COLO829 (cell line): ENCODE measurements around the gene ABLIM1.

ENCODE experiments used
- DNase-seq: peaks from one replicate; pipeline ENCODE4 v3.0.0; 2012; ENCODE audit warnings: low spot score

ABLIM1 gene

GRCh38 chr10:114679552-114679951 lies 21.5 kb upstream of the ABLIM1 start:
- DNase-seq, result no peak

- no peak for DNase-seq
These were observed 20.7 kb upstream of the ABLIM1 start for GRCh38 chr10:114678820-114679219.

DNA sequence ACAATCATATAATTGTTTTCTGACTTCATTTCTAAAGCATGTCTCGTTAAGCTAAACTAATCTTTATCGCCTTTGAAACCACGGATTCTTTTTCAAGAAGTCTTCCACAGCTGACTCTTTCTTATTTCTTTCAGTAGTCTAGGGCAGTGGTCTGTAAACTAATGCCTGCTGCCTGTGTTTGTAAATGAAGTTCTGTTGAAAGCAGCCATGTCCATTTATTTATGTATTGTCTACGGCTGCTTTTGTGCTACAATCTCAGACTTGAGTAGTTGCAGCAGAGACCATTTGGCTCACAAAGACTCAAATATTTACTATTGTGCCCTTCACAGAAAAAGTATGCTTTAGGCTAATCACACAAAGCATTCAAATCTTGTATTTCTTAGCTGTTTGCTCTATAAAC lies 20.3 kb upstream of the ABLIM1 start:
- no peak for DNase-seq

DNA sequence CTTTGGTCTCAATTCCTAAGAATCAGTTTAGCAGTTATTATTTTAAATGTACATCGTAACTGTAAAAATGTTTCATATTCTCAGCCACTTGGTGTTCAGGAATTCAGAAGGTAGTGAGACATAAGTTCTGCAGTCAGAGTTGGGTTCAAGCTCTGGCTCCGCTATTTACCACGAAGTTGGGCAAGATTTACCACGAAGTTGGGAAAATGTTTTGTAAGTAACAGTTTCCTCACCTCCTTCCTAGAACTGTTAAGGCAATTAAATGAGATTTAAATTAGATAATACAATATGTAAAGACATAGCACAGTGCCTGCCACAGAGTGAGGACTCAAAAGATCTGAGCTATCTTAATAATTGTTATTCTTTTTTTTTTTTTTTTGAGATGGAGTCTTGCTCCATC lies 16.3 kb upstream of the ABLIM1 start:
- DNase-seq, result no peak

- no peak for DNase-seq
These were observed 11.6 kb upstream of the ABLIM1 start for GRCh38 chr10:114669648-114670047.

- no peak for DNase-seq
These were observed 10.5 kb upstream of the ABLIM1 start for GRCh38 chr10:114668375-114669080.

DNA sequence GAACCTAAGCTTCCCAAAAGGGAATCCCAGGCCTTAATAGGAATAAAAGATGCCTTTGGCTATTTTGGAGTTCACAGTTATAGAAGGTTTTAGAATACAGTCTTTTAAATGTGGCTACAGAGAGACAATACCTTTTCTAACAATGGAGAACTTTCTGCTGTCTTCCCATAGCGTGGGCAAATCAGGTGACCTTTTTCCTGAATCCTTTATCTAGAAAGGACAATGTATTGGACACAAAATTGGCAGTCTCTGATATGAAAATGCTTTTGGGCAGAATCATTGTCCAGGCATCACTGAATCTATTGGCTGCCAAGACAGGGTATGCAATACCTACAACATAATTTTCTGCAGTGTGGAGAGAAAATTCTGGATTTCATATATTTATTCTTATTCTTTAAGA lies 7.8 kb upstream of the ABLIM1 start:
- DNase-seq, result no peak

DNA sequence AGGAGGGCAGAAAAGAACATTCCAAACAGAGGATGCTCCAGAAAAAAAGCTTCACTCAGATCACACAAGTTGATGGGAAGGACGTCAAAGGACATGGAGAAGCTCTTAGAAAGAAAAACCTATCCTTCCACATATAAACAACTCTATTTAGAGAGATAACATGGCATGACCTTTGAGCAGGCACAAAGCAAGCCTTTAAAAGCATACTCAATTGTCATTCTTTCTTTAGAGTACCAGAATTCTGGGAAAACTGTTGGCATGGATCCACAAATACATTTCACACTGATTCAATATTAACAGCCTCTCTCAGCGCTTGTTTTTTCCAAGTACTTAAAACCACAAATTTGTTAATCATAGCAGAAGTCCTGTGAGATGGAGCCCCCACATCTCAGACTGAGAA lies 7.3 kb upstream of the ABLIM1 start:
- peak; percentile 15 for DNase-seq

DNA sequence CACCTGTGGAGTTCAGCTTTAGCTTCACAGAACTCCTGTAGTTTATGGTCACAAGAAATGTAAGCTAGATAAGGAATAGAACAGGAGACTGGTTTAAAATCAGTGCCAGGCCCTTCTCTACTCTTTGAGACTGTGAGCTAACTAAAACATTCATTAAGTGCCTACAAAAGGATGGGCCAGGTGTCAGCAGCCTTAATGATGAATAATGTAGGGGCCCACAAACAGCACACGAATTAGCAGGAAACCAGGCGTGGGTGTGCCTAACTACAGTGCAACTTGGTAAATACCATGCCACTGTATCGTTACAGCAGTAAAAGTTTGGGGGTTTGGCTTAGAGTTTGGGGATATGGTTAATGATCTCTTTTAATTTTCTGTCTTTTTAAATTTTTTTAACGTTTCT lies 6.1 kb upstream of the ABLIM1 start:
- no peak for DNase-seq

- DNase-seq, result no peak
These were observed 5.6 kb upstream of the ABLIM1 start for GRCh38 chr10:114663626-114664025.

DNA sequence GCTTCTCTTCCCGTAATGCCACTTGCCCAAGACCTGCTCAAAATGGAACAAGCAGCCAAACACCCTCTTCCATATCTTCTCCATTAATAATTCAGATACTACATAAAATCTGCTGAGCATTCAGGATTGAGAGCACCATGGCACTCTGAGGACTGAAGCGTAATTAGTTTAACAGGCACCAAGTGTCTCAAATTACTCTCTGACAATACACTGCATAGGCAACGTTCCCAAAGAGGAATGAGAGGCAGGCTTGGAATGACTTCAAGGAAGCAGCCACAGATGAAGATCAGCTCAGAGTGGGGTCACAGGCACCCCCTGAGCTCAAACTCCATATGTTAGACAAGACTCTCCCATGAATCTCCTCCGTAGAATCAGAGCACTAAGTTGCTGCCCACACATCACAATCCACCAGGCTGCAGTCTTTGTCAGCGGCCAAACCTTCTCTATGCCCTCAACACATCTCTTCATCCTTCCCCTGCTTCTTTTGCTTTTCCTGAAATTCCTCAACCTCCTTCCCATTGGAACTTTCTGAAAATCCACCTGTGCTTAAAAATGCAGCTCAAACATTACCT lies 4.7 kb upstream of the ABLIM1 start:
- no peak for DNase-seq

GRCh38 chr10:114661212-114661880 lies 3.3 kb upstream of the ABLIM1 start:
- no peak for DNase-seq

DNA sequence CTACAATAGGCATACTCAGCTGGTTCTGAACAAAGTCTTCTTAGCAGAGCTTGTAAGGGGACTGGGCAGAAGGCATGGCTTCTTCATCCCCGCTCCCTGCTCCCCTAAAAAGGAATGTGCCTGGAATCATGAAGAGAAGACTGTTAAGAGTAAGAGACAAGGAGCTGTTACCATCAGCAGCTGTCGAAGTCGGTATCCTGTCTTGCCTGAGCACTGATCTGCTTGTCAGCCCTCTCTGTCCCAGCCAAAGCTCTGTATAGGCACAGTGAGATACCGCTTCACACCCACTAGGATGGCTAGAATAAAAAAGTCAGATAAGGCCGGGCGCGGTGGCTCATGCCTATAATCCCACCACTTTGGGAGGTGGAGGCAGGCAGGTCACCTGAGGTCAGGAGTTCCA lies 2.4 kb downstream of the ABLIM1 start:
- no peak for DNase-seq

- no peak for DNase-seq
These were observed 3.1 kb downstream of the ABLIM1 start for GRCh38 chr10:114654822-114655575.

DNA sequence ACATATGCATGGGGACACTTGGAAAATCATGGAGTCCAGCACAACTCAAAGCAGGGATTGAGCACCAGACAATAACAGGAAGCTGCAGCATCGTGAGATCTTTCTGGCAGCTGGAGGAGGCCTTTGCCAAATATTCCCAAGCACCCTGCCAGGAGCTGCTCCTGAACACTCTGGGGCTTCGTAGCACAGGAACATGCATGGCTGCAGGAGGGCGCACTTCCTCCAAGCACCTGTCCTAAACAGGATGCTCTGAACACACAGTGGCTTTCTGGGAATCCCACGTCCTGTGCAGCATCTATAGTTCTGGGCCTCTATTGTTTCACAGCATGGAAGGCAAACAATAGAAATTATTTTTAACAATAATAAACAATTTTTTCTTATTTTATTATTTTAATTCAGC lies 4.1 kb downstream of the ABLIM1 start:
- DNase-seq, result no peak

DNA sequence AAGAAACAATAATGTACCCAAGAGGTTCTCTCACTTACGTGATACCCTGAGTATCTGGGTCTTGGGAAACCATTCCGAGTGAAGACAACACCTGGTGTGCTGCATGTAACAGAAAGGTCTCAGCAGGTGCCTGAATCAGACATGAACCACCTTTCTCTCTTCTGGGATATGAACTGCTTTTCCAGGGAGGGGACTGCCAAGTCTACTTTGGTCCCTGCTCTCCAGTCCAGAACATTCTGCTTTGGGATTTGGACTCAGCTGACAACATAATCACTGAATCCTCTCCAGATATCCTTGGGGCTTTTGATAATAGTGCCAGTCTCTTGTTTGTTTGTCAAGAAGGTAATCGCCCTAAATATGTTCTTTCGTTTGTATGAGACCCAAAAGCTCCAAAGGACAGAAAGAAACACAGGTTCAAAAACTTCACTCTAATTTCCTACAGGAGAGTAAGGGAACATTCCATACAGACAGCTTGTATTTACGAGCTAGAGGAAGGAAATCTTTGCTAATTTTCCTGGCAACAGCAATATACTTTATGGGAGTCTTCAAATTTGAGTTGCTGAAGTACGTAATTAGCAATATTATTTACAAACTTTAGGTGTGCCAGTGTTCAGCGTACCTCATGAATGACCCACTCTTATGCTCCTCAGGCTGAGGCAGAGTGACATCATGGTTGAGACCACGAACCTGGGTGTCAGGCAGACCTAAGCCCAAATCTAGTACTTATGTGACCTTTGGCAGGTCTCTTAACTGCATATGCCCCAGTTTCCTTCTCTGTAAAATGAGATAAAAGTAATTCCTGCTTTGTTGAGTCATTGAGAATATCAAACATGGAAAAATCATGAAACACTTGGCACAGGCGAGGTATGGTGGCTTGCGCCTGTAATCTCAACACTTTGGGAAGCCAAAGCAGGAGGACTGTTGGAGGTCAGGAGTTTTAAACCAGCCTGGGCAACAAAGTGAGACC lies 5.4 kb downstream of the ABLIM1 start:
- DNase-seq, result no peak

- DNase-seq, result no peak
These were observed 7.2 kb downstream of the ABLIM1 start for GRCh38 chr10:114650831-114651230.

DNA sequence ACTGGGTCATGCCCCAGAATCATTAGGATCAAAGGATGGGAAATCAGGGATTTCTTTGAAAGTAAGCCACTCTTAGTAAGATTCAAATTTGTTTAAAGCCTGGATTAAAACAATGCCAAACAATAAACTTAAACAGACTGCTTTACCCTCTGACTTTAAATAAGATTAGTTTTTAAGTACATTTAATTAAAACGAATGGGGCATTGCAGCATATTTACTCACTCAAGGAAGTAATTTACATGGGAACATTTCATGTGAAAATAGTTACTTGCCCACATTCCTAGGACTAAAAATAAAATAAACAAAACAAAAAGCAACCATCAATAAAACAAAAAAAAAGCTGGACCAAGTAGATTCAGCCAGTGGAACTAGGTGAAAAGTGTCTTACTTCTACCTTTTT lies 7.8 kb downstream of the ABLIM1 start:
- DNase-seq, result no peak

GRCh38 chr10:114649217-114649903 lies 8.7 kb downstream of the ABLIM1 start:
- no peak for DNase-seq

DNA sequence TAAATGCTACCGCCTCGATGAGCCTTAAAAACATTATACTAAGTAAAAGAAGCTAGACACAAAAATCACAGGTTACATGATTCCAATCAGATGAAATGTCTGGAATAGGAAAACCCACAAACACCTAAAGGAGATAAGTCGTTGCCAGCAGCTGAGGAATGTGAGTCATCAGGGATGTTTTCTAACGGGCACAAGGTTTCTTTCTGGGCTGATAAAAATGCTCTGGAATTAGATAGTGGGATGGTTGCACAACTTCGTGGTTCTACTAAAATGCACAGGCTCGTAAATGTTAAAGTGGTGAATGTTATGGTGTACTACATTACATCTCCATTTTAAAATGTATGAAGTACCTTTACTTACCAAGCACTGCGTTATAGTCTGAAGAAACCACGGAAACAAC lies 9.7 kb downstream of the ABLIM1 start:
- DNase-seq, result no peak

DNA sequence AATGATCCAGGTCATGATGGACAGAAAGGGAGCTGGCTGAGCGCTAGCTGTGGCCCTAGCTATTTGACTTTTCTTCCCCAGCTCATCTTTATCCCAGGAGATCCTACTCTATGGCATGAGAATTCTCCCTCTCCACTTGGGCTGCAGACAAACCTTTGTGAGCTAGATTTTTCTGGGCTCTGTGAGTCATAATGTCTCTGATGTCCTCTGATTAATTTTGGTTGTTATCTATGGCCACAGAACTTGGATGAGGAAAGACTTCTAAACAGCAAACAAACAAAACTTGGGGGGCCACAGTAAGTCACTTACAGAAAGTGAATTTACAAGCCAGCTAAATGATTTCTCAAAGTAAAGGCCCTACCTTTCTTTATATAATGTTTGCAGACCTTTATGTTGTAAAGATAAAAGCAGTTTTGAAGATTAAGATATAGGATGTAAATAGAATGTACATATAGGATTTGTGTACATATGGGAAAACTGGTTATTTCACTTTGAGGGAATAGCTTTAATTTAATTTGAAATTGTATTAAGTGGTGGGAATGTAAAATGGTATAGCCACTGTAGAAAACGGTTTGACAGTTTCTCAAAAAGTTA lies 10.4 kb downstream of the ABLIM1 start:
- DNase-seq, result no peak
